ENCODE results near the gene DNAL1.

DNAL1 gene

DNA sequence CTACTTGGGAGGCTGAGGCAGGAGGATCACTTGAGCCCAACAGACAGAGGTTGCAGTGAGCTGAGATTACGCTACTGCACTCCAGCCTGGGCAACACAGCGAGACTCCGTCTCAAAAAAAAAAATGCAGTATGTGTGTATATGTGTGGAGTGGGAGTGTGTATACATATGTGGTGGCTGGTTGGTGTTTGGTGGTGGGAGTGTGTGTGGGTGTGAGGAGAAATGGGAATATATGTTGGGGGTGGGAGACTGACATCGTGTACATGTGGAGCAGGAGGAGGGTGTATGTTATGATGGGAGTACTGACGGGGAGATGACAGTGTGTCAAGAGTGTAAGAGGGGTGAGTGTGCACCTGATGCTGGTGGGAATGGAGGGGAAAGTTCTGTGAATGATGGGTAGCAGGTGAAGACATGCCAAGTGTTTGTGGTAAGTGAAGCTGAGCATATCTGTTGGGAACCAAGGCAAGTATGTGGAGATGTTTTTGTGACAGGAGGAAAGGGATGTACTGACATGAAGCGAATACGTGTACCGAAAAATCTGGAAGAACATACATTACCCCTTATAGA, 65.2 kb downstream of the DNAL1 start:
- no peaks in the 10 kb centered on the region for H3K27me3 ChIP-seq (ENCODE audit: low read depth, low read length)
- no peak overlapping the region for H3K4me3 ChIP-seq (ENCODE audit: low read depth in 1 of 2, low read length in 2 of 2)
- peaks cover 0 to 17% of the 10 kb centered on the region in 2 donors for H3K4me1 ChIP-seq (ENCODE audit: control insufficient read depth in 1 of 2, insufficient read depth in 2 of 2, low read length in 2 of 2)
- no peak overlapping the region for H3K27ac ChIP-seq (ENCODE audit: low read length)
- no peaks in the 10 kb centered on the region for H3K9me3 ChIP-seq (ENCODE audit: control insufficient read depth in 1 of 2, low read length in 2 of 2)
- no peaks in the 10 kb centered on the region for H3K36me3 ChIP-seq (ENCODE audit: control insufficient read depth in 1 of 2, insufficient read depth in 2 of 2, low read length in 2 of 2)

DNA sequence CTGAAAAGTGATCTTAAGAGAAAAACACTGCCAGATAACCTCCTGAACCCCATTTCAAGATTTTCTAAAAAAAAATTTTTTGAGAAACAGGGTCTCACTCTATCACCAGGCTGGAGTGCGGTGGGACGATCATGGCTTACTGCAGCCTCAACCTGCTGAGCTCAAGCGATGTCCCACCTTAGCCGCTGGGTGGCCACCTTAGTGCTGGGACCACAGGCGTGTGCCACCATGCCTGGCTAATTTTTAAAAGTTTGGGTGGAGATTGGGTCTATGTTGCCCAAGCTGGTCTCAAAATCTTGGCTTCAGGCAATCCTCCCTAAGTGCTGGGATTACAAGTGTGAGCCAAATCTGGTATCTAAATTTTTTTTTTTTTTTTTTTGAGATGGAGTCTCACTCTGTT, 66.0 kb downstream of the DNAL1 start:
- Histone ChIP-seq H3K4me1 (ENCODE audit: control insufficient read depth in 1 of 2, insufficient read depth in 2 of 2, low read length in 2 of 2) (peaks cover 0 to 17% of the 10 kb centered on the region in 2 donors), H3K27ac (ENCODE audit: low read length) (no peak overlapping the region), H3K9me3 (ENCODE audit: control insufficient read depth in 1 of 2, low read length in 2 of 2) (no peaks in the 10 kb centered on the region), H3K36me3 (ENCODE audit: control insufficient read depth in 1 of 2, insufficient read depth in 2 of 2, low read length in 2 of 2) (peaks cover 0 to 4% of the 10 kb centered on the region in 2 donors), H3K27me3 (ENCODE audit: low read depth, low read length) (no peaks in the 10 kb centered on the region), H3K4me3 (ENCODE audit: low read depth in 1 of 2, low read length in 2 of 2) (no peak overlapping the region)

DNA sequence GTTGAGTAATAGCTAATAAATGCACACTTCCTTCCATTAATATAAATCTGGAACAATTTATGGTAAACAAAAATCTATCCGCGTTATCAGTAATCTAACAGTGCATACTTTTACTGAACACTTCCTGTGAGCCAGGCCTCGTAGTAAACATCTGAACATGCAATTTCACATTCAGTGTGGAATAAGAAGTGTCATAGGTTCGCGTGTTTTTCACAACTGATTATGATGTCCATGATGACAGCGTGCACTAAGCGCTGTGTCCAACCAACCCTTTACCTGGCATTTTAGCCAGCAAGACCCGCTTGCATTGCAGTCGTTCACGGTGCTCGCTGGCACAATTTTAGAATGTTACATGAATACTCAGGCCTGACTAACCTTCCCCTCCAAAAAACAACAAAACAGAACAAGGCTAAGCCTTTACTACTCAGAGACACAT, 67.3 kb downstream of the DNAL1 start:
- H3K4me3 ChIP-seq (ENCODE audit: low read depth in 1 of 2, low read length in 2 of 2), result peak overlapping the region; percentile 70 to 77
- H3K9me3 ChIP-seq (ENCODE audit: control insufficient read depth in 1 of 2, low read length in 2 of 2), result no peaks in the 10 kb centered on the region
- H3K27me3 ChIP-seq (ENCODE audit: low read depth, low read length), result no peaks in the 10 kb centered on the region
- H3K27ac ChIP-seq (ENCODE audit: low read length), result peak overlapping the region; percentile 80
- peaks cover 0 to 9% of the 10 kb centered on the region in 2 donors for H3K36me3 ChIP-seq (ENCODE audit: control insufficient read depth in 1 of 2, insufficient read depth in 2 of 2, low read length in 2 of 2)
- peaks cover 0 to 22% of the 10 kb centered on the region in 2 donors for H3K4me1 ChIP-seq (ENCODE audit: control insufficient read depth in 1 of 2, insufficient read depth in 2 of 2, low read length in 2 of 2)

DNA sequence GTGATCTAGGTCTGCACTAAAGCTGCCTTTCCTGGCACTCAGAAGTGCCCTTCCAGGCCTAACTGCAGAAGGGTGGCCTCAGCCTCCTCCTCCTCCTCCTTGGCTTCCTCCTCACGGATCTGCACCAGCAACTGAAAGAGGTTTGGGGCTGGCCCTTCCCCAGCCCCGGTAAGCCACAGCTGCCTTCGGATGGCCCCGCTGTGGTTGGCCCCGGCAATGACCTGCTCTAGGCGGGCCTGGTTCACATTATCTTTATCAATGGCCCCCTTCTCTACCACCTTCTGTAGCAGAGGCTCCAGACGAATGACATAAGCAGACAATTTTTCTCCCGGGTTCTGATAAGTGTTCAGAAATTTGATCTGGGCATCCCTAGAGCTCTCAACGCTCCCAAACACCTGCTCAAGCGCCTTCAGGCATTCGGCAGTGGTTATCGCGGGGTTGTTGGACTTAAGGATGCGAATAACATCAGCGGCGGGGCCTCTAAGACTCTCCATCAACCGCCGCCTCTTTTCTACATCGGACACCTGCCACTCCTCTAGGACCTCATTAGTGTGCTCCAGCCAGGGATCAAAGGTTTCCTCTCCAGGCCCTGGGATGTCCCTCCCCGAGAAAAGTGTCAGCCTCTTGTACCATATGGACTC, 67.9 kb downstream of the DNAL1 start:
- Histone ChIP-seq H3K27ac (ENCODE audit: low read length) (peak overlapping the region; percentile 80), H3K9me3 (ENCODE audit: control insufficient read depth in 1 of 2, low read length in 2 of 2) (no peaks in the 10 kb centered on the region), H3K36me3 (ENCODE audit: control insufficient read depth in 1 of 2, insufficient read depth in 2 of 2, low read length in 2 of 2) (peaks cover 0 to 12% of the 10 kb centered on the region in 2 donors), H3K4me1 (ENCODE audit: control insufficient read depth in 1 of 2, insufficient read depth in 2 of 2, low read length in 2 of 2) (peaks cover 0 to 28% of the 10 kb centered on the region in 2 donors), H3K4me3 (ENCODE audit: low read depth in 1 of 2, low read length in 2 of 2) (peak overlapping the region; percentile 70 to 77), H3K27me3 (ENCODE audit: low read depth, low read length) (no peaks in the 10 kb centered on the region)

DNA sequence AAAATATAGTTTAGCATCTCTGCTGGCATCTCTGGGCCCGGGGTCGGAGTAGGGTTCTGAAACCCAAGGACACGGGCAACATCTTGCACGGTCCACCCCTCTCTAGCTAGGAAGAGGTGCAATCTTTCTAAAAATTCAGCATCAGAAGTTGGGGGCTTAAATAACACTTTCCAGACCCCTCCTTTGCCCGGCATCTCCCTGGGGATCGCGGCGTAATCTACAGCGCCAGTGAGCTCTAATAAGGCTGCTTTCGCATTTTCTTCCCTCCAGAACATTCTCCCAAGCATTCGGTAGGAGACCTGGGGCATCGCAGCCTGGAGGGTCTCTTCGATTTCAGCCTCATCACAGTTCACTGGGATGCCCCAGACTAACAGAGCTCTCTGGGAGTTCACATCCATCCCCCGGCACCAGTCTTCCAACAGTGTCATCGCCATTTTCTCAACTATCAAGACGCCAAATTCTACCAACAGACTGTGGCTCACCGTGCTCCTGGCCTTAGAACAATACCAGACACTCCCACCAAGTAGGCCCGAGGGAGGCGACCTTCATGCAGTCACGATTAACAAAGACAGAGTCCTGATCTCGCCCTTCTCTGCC, 68.5 kb downstream of the DNAL1 start:
- H3K36me3 ChIP-seq (ENCODE audit: control insufficient read depth in 1 of 2, insufficient read depth in 2 of 2, low read length in 2 of 2), result peaks cover 0 to 12% of the 10 kb centered on the region in 2 donors
- H3K27me3 ChIP-seq (ENCODE audit: low read depth, low read length), result no peaks in the 10 kb centered on the region
- H3K9me3 ChIP-seq (ENCODE audit: control insufficient read depth in 1 of 2, low read length in 2 of 2), result no peaks in the 10 kb centered on the region
- H3K4me3 ChIP-seq (ENCODE audit: low read depth in 1 of 2, low read length in 2 of 2), result peak overlapping the region; percentile 70 to 77
- peak overlapping the region; percentile 80 for H3K27ac ChIP-seq (ENCODE audit: low read length)
- peaks cover 0 to 34% of the 10 kb centered on the region in 2 donors for H3K4me1 ChIP-seq (ENCODE audit: control insufficient read depth in 1 of 2, insufficient read depth in 2 of 2, low read length in 2 of 2)

DNA sequence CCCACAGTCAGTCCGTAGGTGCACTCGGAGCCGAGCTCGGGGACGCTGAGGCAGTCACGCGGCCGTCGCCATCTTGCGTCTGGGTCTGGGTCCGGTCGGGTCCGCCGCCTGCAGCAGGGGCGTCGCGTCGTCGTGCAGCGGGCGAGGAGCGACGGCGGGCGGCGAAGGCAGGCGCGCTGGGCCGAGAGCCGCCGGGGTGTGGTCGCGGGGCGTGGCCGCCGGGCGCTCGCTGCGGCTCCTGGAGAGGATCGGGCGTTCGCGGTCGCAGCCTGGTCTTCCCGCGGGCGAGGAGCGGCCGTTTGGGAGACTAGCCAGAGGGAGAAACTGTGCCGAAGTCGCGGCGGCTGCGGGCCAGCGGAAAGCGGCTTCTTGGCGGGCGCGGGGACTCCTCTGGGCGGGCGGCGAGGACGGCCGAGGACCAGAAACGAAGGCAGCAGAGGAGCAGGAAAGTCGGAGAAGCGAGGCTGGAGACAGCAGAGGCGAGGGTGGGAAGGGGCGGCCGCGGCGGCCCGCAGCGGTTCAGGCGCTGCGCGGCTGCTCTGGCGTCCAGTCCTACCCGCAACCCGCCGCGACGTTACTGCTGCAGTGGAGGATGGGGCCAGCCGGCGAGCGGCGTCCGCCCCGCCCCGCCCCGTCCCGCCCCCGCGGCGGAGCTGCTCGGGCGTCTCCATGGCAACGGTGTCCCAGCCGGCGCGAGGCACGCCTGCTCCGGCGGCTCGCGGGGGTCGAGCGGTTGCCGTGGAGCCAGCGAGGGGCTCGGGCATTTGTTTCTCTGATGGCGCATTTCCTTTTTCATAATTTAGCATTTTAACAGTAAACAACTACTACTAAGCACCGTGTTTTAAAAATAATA, 69.2 kb downstream of the DNAL1 start, which contains the start of gene PNMA1:
PNMA1 (minus strand) TSS at position 582 of the 853 bp plus-strand sequence. CDS start 745 bp downstream, outside the sequence.
- Histone ChIP-seq H3K27ac (ENCODE audit: low read length) (peak within 1 kb of the TSS; percentile 80), H3K27me3 (ENCODE audit: low read depth, low read length) (no peaks in the 10 kb centered on the region), H3K4me3 (ENCODE audit: low read depth in 1 of 2, low read length in 2 of 2) (peak within 1 kb of the TSS; percentile 70 to 77), H3K9me3 (ENCODE audit: control insufficient read depth in 1 of 2, low read length in 2 of 2) (no peaks in the 10 kb centered on the region), H3K36me3 (ENCODE audit: control insufficient read depth in 1 of 2, insufficient read depth in 2 of 2, low read length in 2 of 2) (peaks cover 0 to 12% of the 10 kb centered on the region in 2 donors), H3K4me1 (ENCODE audit: control insufficient read depth in 1 of 2, insufficient read depth in 2 of 2, low read length in 2 of 2) (peaks cover 0 to 40% of the 10 kb centered on the region in 2 donors)

DNA sequence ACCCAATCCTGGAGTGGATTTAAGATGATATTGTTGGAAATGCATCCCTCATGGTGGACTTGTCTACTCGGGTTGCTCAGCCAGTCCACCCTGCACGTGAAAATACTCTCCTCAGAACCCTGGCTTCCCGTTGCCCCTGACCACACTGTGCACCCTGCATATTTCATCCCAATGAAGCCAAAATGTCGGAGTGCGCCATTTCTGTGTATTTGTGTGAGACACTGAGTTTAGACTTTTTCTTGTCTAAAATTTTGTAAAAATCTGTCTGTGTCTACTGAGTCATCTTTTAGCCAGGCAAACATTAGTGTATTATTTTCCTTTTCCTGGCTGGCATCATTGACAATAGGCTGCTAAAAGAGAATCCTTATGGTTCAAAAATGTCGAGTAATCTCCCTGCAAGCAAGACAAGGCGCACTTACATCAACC, 69.9 kb downstream of the DNAL1 start:
- Histone ChIP-seq H3K9me3 (ENCODE audit: control insufficient read depth in 1 of 2, low read length in 2 of 2) (no peaks in the 10 kb centered on the region), H3K27me3 (ENCODE audit: low read depth, low read length) (no peaks in the 10 kb centered on the region), H3K27ac (ENCODE audit: low read length) (no peak overlapping the region), H3K4me3 (ENCODE audit: low read depth in 1 of 2, low read length in 2 of 2) (peak overlapping the region; percentile 70 to 77), H3K36me3 (ENCODE audit: control insufficient read depth in 1 of 2, insufficient read depth in 2 of 2, low read length in 2 of 2) (peaks cover 2 to 18% of the 10 kb centered on the region in 2 donors), H3K4me1 (ENCODE audit: control insufficient read depth in 1 of 2, insufficient read depth in 2 of 2, low read length in 2 of 2) (peaks cover 0 to 40% of the 10 kb centered on the region in 2 donors)

DNA sequence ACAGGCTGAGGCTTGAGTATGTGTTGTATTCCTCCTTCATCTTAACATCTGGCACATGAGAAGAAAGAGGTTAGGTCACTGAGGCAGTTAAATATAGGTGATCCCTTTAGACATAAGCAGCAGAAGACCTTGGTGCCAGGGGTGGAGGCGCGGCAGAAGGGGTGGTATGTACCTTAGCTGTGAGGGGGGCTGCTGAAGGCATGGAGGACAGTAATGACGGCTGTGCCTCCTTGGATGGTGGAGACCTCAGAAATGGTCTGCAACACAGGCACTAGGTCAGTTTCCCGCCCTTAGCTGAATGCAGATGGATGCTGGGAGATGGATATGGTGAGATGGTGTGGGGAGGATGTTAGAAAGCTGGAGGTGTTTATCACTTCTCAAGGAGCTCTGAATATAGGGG, 70.9 kb downstream of the DNAL1 start:
- no peaks in the 10 kb centered on the region for H3K27me3 ChIP-seq (ENCODE audit: low read depth, low read length)
- peaks cover 2 to 40% of the 10 kb centered on the region in 2 donors for H3K4me1 ChIP-seq (ENCODE audit: control insufficient read depth in 1 of 2, insufficient read depth in 2 of 2, low read length in 2 of 2)
- H3K9me3 ChIP-seq (ENCODE audit: control insufficient read depth in 1 of 2, low read length in 2 of 2), result no peaks in the 10 kb centered on the region
- H3K27ac ChIP-seq (ENCODE audit: low read length), result no peak overlapping the region
- H3K4me3 ChIP-seq (ENCODE audit: low read depth in 1 of 2, low read length in 2 of 2), result no peak overlapping the region
- peaks cover 7 to 26% of the 10 kb centered on the region in 2 donors for H3K36me3 ChIP-seq (ENCODE audit: control insufficient read depth in 1 of 2, insufficient read depth in 2 of 2, low read length in 2 of 2)

DNA sequence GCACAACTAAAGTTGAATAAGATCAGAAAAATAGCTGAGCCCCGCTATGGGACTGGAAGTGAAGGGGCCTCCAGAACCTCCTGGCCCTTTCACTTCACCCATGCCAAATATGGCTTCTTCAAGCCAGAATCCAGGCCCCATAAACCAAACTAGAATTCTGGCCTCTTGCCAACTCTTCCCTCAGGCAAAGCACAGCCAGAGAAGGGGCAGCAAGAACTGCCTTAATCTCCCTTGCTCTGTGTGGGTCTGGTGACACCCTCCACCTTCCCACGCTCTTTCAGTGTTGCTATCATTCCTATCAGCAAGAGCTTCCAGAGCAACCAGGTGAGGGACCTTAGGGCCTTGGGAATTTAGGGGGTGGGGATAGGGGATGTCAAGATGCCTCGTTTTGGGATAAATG, 72.5 kb downstream of the DNAL1 start:
- Histone ChIP-seq H3K9me3 (ENCODE audit: control insufficient read depth in 1 of 2, low read length in 2 of 2) (no peaks in the 10 kb centered on the region), H3K36me3 (ENCODE audit: control insufficient read depth in 1 of 2, insufficient read depth in 2 of 2, low read length in 2 of 2) (peaks cover 22 to 40% of the 10 kb centered on the region in 2 donors), H3K27me3 (ENCODE audit: low read depth, low read length) (no peaks in the 10 kb centered on the region), H3K4me1 (ENCODE audit: control insufficient read depth in 1 of 2, insufficient read depth in 2 of 2, low read length in 2 of 2) (peaks cover 3 to 37% of the 10 kb centered on the region in 2 donors), H3K4me3 (ENCODE audit: low read depth in 1 of 2, low read length in 2 of 2) (peak overlapping the region in 1 of 2 donors; percentile 50), H3K27ac (ENCODE audit: low read length) (peak overlapping the region; percentile 72)

DNA sequence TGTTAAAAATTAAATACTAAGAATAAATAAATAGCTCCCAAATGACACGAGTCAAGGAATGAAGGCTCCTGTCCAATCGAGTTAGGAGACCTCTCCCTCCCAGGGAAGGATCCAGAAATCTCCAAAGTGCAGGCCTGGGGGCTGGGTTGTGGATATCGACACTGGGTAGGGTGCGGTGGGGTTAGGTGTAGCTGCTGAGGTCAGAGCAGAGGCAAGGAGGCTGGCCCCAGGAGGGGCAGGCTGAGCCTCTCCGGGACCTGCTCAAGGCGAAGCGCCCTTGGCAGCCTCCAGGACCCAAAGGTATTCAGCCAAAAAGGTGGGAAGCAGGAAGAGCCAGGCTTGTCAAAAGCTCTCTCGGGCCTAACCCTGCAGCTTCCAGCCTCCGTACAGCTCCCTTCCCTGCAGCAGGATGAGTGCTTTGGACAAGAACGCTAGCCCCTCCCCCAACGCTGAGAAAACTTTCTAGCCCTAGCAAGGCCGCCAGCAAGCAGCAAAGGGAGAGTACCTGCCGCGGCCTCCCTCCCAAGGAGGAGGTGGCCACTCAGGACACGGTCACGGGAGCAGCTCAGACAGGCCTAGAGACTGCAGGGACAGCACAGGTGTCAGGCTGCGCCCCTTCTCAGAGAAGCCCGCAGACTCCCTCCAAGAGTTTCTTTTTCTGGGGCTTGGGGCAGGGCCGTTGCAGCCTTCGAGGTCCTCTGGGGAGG, 73.1 kb downstream of the DNAL1 start:
- Histone ChIP-seq H3K4me3 (ENCODE audit: low read depth in 1 of 2, low read length in 2 of 2) (peak overlapping the region in 1 of 2 donors; percentile 50), H3K4me1 (ENCODE audit: control insufficient read depth in 1 of 2, insufficient read depth in 2 of 2, low read length in 2 of 2) (peaks cover 3 to 40% of the 10 kb centered on the region in 2 donors), H3K27me3 (ENCODE audit: low read depth, low read length) (no peaks in the 10 kb centered on the region), H3K36me3 (ENCODE audit: control insufficient read depth in 1 of 2, insufficient read depth in 2 of 2, low read length in 2 of 2) (peaks cover 28 to 43% of the 10 kb centered on the region in 2 donors), H3K27ac (ENCODE audit: low read length) (peak overlapping the region; percentile 72), H3K9me3 (ENCODE audit: control insufficient read depth in 1 of 2, low read length in 2 of 2) (no peaks in the 10 kb centered on the region)
